LNCaP clone FGC (cell line): ENCODE results near the gene DNAJB13.

Experiments used
- DNase-seq: peaks from one replicate; pipeline ENCODE4 v3.0.0-alpha.2; 2011; ENCODE audit warnings: low read depth
- H3K4me3 ChIP-seq: 2 replicates; pipeline ENCODE4 v1.5.1; 2011; ENCODE audit warnings: mild to moderate bottlenecking, low read depth, low read length, control low read depth
- CTCF ChIP-seq: IDR thresholded peaks from 2 replicates; pipeline ENCODE4 v1.5.1; 2012; ENCODE audit warnings: mild to moderate bottlenecking; ENCODE audit not compliant: control insufficient read depth, insufficient read depth; ENCODE audit errors: extremely low read depth

Gene DNAJB13

GRCh38 chr11:73974604-73975478 is 24.0 kb downstream of the DNAJB13 start:
- H3K4me3 ChIP-seq, result no peak overlapping the region
- TF ChIP-seq CTCF, result no peak
- no peak for DNase-seq

GRCh38 chr11:73975479-73975757 is 24.6 kb downstream of the DNAJB13 start:
- H3K4me3 ChIP-seq, result no peak overlapping the region
- no peak for TF ChIP-seq CTCF
- DNase-seq, result no peak

GRCh38 chr11:73976451-73977151 is 25.8 kb downstream of the DNAJB13 start:
- no peak overlapping the region for H3K4me3 ChIP-seq
- no peak for DNase-seq
- no peak for TF ChIP-seq CTCF

- DNase-seq, result no peak
- no peak for TF ChIP-seq CTCF
- no peak overlapping the region for H3K4me3 ChIP-seq
These were observed 27.2 kb downstream of the DNAJB13 start for GRCh38 chr11:73977856-73978519.

- no peak for DNase-seq
- H3K4me3 ChIP-seq, result no peak overlapping the region
- TF ChIP-seq CTCF, result no peak
These were observed 27.8 kb downstream of the DNAJB13 start for GRCh38 chr11:73978576-73979086.

GRCh38 chr11:73980001-73980961 is 29.5 kb downstream of the DNAJB13 start:
- no peak for TF ChIP-seq CTCF
- peak; percentile 45 for DNase-seq
- no peak overlapping the region for H3K4me3 ChIP-seq
